ENCODE data around the gene PTPRS. TPM values are rescaled to one million over a fixed set of nuclear protein-coding genes. Genes with fewer than 3 reads are reported as not detected.

The PTPRS gene
- total RNA-seq, 1 donor from 2014 or later, result 0.05 TPM

DNA sequence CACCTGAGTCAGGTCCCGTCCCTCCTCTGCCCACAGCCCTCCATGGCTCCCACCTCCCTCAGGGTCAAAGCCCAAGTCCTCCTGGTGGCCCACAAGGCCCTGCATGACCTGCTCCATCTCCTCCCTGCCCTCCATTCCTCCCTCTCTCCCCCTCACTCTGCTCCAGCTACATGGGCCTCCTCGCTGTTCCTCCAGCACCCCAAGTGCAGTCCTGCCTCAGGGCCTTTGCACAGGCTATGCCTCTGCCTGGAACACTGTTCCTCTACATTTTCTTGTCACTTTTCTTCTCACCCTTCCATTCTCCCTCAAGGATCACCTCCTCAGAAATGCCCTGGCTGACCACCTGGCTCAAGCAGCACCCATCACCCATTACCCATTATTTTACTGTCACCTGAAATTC lies 41.5 kb downstream of the PTPRS start:
- Mint-ChIP-seq H3K4me3 (no peak overlapping the region), H3K27me3 (peaks cover 4% of the 10 kb centered on the region), H3K9me3 (peaks cover 4% of the 10 kb centered on the region), H3K4me1 (no peaks in the 10 kb centered on the region), H3K27ac (no peak overlapping the region), H3K36me3 (ENCODE audit: low read depth) (no peaks in the 10 kb centered on the region)
- intact Hi-C loops (cut with micrococcal nuclease), result no loop called here
- DNase-seq, result no peak

DNA sequence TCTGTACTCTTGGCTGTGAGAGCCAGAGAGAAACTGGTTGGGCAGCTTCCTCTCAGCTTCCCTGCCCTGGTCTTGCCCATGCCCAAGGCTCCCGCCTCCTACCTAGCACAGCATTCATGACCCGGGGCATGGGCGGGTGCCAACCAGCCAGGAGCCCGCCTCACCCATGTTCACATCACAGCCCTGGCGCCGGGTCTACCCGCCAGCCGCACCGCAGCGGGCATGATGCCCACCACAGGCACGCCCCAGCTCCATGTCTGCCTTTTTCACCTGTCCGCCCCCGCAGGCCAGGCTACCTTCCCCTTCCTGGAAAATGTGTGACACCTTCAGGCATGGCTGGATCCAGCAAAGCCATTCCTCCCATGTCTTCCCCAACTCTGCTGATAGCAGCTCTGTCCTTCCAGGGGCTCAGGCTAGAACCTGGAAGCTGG lies 42.1 kb downstream of the PTPRS start:
- Mint-ChIP-seq H3K36me3 (ENCODE audit: low read depth) (no peaks in the 10 kb centered on the region), H3K4me3 (no peak overlapping the region), H3K27ac (no peak overlapping the region), H3K27me3 (peaks cover 5% of the 10 kb centered on the region), H3K4me1 (no peaks in the 10 kb centered on the region), H3K9me3 (peaks cover 4% of the 10 kb centered on the region)
- intact Hi-C loops (cut with micrococcal nuclease), result no loop called here
- DNase-seq, result no peak

DNA sequence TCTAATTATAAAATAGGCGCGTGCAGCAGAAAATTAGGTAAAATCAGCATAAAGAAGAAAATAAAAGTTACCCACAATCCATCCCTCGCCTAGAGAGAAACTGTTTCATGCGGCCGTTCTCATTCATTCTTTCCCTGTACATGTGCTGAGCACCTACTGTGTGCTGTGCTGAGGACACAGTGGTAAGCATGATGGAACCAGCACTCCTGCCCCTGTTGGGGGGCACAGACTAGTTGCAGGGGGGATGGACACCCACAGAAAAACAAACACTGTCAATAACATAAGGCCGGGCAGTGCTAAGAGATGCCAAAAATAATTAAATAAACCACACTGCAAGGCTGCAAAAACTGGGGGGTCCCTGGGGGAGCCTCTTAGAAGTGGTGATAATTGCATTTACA lies 43.3 kb downstream of the PTPRS start:
- Mint-ChIP-seq H3K4me1 (no peaks in the 10 kb centered on the region), H3K36me3 (ENCODE audit: low read depth) (no peaks in the 10 kb centered on the region), H3K9me3 (peaks cover 4% of the 10 kb centered on the region), H3K4me3 (no peak overlapping the region), H3K27ac (no peak overlapping the region), H3K27me3 (peaks cover 9% of the 10 kb centered on the region)
- DNase-seq, result no peak
- intact Hi-C loops (cut with micrococcal nuclease), result no loop called here

DNA sequence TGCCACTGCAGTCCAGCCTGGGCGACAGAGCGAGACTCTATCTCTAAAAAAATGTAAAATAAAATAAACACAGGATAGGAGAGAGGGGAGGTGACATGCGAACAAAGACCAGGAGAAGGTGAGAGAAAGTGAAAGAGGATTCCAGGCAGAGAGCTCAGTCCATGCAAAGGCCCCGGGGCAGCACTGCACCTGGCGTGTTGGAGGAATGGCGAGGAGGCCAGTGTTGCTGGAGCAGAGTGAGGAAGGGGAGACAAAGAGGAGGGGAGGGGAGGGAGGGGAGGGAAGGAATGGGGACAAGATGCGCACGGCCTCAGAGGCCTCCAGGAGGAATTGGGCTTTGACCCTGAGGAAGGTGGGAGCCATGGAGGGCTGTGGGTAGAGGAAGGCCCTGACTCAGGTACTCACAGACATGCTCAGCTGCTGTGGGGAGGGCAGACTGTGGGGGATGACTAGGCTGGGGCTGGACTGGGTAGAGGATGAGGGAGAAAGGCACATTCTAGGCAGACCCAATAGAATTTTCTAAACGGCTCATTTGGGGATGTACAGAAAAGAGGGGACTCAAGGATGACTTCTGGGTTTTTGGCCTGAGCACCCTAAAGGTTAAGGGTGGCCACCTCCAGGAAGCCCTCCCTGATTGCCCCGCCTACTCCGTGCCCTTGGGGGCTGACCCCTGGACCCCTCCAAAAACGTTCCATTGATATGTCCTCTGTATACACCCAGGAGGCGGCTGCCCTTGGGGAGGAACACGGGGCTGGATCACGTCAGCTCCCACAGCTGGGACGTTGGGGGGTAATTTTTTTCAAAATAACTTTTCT lies 43.9 kb downstream of the PTPRS start:
- DNase-seq, result no peak
- Mint-ChIP-seq H3K4me3 (no peak overlapping the region), H3K36me3 (ENCODE audit: low read depth) (no peaks in the 10 kb centered on the region), H3K27ac (no peak overlapping the region), H3K4me1 (no peaks in the 10 kb centered on the region), H3K27me3 (peaks cover 15% of the 10 kb centered on the region), H3K9me3 (peaks cover 4% of the 10 kb centered on the region)
- intact Hi-C loops (cut with micrococcal nuclease), result no loop called here

DNA sequence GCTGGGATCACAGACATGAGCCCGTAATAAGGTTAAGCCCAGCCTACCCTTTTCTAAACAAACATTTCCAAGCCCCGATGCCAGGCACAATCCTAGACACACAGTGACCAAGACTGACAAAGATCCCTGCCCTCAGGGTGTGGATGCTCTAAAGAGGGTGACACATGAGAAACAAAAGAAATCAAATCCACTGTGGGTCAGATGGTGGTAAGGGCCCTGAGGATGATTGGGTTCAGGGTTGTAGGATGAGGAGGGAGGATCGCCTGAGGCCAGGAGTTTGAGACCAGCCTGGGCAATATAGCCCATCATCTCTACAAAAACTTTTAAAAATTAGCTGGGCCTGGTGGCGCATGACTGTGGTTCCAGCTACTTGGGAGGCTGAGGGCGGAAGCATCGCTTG lies 44.6 kb downstream of the PTPRS start:
- no peaks in the 10 kb centered on the region for H3K36me3 Mint-ChIP-seq (ENCODE audit: low read depth)
- DNase-seq, result no peak
- peaks cover 4% of the 10 kb centered on the region for H3K9me3 Mint-ChIP-seq
- peaks cover 17% of the 10 kb centered on the region for H3K27me3 Mint-ChIP-seq
- no peak overlapping the region for H3K27ac Mint-ChIP-seq
- intact Hi-C loops (cut with micrococcal nuclease), result no loop called here
- no peaks in the 10 kb centered on the region for H3K4me1 Mint-ChIP-seq
- H3K4me3 Mint-ChIP-seq, result no peak overlapping the region

DNA sequence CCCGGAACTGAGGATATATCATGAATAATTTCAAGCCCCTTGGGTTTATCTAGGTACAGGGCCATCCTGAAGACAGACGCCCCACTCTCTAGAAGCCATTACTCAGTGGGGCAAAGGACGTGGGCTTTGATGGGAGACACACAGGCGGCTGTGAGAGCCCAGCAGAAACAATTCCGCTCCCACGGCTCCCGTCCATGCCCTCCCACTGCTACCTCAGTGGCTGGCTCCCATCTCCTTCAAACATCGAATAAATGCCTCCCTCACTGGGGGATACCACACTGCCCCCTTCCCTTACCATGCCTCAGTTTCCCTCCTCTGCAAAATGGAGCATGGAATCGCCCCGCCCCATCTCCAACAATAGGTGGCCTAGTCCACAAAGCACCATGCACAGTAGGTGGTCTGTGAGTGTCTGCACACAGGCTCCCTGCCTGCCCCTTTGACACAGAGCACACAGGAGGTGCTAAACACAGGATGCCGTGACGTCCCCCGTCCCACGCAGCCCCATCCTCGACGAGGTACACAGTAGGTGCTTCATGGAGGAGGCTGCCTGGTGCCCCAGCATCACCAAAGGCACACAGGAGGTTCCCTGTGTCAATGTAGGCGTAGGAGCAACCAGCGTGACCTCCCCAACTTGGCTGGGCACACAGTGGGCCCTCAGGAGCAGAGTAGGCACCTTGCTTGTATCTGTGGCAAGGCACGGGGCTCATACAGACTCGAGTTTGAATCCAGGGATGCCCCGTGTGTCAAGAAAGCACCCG lies 46.0 kb downstream of the PTPRS start:
- DNase-seq, result no peak
- Mint-ChIP-seq H3K27me3 (peaks cover 17% of the 10 kb centered on the region), H3K4me1 (no peaks in the 10 kb centered on the region), H3K4me3 (no peak overlapping the region), H3K9me3 (peaks cover 4% of the 10 kb centered on the region), H3K27ac (no peak overlapping the region), H3K36me3 (ENCODE audit: low read depth) (no peaks in the 10 kb centered on the region)
- intact Hi-C loops (cut with micrococcal nuclease), result no loop called here

DNA sequence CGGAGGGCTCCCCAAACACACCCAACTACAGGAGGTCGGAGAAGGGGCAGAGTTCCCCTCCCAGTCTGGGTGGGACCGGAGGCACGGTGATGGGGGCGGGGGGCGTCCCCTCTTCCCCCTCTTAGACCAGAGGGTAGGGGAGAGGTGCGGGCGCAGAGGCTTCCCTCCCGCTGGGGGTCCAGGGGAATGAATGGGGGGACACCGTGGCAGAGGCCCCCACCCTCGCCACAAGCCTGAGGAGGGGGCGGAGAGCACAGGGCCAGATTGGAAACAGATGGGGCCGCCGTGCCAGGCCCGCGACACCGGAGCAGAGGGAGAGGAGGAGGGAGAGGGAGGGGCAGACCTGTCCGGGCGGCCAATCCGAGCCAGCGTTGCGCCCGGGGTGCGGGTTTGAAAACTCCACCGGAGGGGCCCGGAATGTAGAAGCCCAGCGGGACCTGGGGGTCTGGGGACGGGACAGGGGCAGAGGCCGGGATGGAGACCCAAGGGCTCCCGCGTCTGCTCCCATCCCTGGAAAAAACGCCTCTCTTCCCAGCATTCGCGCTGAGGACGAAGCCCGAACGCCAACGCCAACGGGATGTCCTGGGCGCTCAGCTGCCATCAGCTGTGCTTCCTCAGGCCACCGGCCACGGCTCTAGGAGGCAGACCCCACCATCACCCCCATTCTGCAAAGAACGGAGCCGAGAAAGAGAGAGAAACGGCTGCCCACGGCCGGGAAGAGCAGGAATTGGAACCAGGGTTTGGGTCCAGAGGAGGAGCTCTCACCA lies 46.8 kb downstream of the PTPRS start:
- H3K4me1 Mint-ChIP-seq, result no peaks in the 10 kb centered on the region
- H3K27me3 Mint-ChIP-seq, result peaks cover 17% of the 10 kb centered on the region
- H3K27ac Mint-ChIP-seq, result no peak overlapping the region
- intact Hi-C loops (cut with micrococcal nuclease), result no loop called here
- DNase-seq, result no peak
- no peaks in the 10 kb centered on the region for H3K36me3 Mint-ChIP-seq (ENCODE audit: low read depth)
- H3K4me3 Mint-ChIP-seq, result no peak overlapping the region
- no peaks in the 10 kb centered on the region for H3K9me3 Mint-ChIP-seq

DNA sequence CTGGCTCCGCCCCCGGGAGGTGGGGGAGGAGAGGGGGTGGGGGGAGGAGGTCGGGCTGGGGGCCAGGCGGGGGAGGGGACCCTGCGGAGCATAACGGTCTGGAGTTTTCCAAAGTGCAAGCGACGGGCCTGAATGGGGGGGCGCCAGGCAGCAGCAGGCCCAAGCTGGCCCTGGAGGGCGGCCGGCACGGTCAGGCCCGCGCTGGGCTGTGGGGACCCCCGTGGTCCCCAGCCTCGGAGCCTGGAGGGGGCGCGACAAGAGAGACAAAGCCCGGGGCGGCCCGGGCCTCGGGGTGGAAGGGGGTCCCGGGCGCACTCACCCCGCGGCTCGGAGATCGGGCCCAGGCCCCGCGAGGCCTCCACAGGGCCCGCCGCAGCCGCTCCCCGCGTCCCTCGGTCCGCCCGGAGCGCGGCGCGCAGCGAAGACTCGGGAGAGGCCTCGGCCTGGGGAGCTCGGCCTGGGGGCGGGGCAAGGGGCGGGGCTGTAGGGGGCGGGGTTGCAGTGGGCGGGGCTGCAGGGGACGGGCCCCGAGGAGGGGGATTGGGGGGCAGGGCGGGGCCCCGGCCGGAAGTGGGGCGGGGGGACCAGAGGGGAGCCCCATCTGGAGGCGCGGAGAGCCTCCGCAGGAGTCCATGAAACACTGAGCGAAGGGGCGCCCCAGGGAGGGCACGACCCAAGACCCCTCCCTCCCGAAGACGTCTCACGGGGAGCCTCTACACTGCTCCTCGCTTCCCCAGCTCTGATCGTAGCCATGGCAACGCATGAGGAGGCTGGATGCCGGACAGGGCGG lies 47.6 kb downstream of the PTPRS start:
- H3K36me3 Mint-ChIP-seq (ENCODE audit: low read depth), result no peaks in the 10 kb centered on the region
- no peak overlapping the region for H3K4me3 Mint-ChIP-seq
- peak; percentile 65 for DNase-seq
- intact Hi-C loops (cut with micrococcal nuclease), result no loop called here
- H3K4me1 Mint-ChIP-seq, result no peaks in the 10 kb centered on the region
- H3K27me3 Mint-ChIP-seq, result peaks cover 17% of the 10 kb centered on the region
- no peak overlapping the region for H3K27ac Mint-ChIP-seq
- H3K9me3 Mint-ChIP-seq, result no peaks in the 10 kb centered on the region

DNA sequence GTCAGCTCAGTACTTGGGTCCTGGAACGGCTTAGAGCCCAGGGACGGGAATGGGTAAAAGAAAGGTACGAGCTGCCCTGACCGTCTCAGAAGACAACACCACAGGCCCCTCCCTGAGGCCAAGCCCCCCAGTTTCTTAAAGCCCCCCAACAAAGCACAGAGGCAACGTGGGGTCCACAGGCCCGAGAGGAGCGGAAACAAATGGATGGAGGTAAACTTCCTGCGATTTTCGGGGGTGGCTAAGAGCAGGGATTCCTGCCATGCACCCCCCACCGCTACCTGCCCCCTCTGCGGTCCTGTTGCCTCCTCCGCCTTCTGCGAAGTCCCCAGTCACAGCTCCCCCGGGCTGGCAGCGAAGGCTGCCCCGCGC lies 48.2 kb downstream of the PTPRS start:
- intact Hi-C loops (cut with micrococcal nuclease), result no loop called here
- no peaks in the 10 kb centered on the region for H3K36me3 Mint-ChIP-seq (ENCODE audit: low read depth)
- H3K27ac Mint-ChIP-seq, result no peak overlapping the region
- H3K9me3 Mint-ChIP-seq, result no peaks in the 10 kb centered on the region
- no peak for DNase-seq
- no peaks in the 10 kb centered on the region for H3K4me1 Mint-ChIP-seq
- H3K27me3 Mint-ChIP-seq, result peaks cover 17% of the 10 kb centered on the region
- H3K4me3 Mint-ChIP-seq, result peak overlapping the region; percentile 48

DNA sequence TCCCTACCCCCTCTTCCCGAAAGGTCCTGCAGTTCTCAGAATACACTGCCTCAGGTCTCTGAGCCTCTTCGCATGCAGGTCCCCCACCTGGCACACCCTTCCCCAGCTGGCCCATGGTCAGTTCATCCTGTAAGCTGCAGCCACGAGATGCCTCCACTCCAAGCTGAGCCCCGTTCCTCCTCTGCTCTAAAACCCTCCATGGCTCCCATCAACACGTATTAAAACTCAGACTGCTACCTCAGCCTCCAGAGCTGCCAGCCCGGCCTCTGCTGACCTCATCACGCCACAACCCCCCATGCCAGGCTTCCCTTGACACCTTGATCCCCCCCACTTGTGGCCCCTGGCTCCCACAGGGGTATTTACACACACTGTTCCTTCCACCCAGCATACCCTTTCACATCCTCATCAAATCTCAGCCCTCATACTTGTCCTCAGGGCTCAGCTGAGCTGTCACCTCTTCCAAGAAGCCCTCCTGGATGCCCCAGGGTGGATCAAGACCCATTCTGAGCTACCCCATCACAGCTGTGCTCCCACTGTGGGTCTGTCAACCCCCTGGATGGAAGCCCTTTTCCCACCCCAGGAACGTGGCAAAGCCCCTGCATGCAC lies 48.9 kb downstream of the PTPRS start:
- Mint-ChIP-seq H3K27me3 (peaks cover 17% of the 10 kb centered on the region), H3K4me3 (no peak overlapping the region), H3K27ac (no peak overlapping the region), H3K36me3 (ENCODE audit: low read depth) (no peaks in the 10 kb centered on the region), H3K4me1 (no peaks in the 10 kb centered on the region), H3K9me3 (no peaks in the 10 kb centered on the region)
- no peak for DNase-seq
- intact Hi-C loops (cut with micrococcal nuclease), result no loop called here

Other genes with a start within 250 kb of the PTPRS start
- gene ZNRF4, start 114.6 kb upstream of the PTPRS start, total RNA-seq, result not detected in 2 replicates
- 0.33 and 0.52 TPM in 2 replicates for gene TINCR, start 227.1 kb upstream of the PTPRS start, total RNA-seq

All from activated CD4-positive, alpha-beta T cell treated with anti-CD3 and anti-CD28 coated beads, Interleukin-2, amount 10 ng/mL, durations not matched to agents 24 days and 14 days (primary cell).